ENCODE data around the gene PSD4.

The PSD4 gene

GRCh38 chr2:113215056-113215455, 41.3 kb downstream of the PSD4 start:
- peaks cover 5% of the 10 kb centered on the region for H3K4me1 ChIP-seq (ENCODE audit: control insufficient read depth, low read depth, low read length)
- WGBS (ENCODE audit: extremely low coverage, insufficient coverage, low lambda C conversion rate), result no CpG with 5 or more reads among the region's 2 CpGs
- no peak overlapping the region for H3K23ac ChIP-seq (ENCODE audit: low read length)
- no peak overlapping the region for H4K8ac ChIP-seq (ENCODE audit: low read depth, low read length)
- no peak overlapping the region for H3K4me2 ChIP-seq (ENCODE audit: low read length)
- H3K27ac ChIP-seq (ENCODE audit: low read depth, low read length), result no peak overlapping the region
- H3K4me3 ChIP-seq (ENCODE audit: low read length), result no peak overlapping the region
- H3K18ac ChIP-seq (ENCODE audit: low read length), result no peak overlapping the region
- H3K9ac ChIP-seq (ENCODE audit: low read length), result no peak overlapping the region
- no peak overlapping the region for H2BK120ac ChIP-seq (ENCODE audit: low read depth, low read length)
- no peaks in the 10 kb centered on the region for H3K79me1 ChIP-seq (ENCODE audit: low read length)
- H4K5ac ChIP-seq (ENCODE audit: low read length), result no peak overlapping the region
- no peak overlapping the region for H3K56ac ChIP-seq (ENCODE audit: low read length)
- no peak for DNase-seq
- H2AK5ac ChIP-seq (ENCODE audit: low read length), result no peak overlapping the region
- H2BK15ac ChIP-seq (replicated peaks; ENCODE audit: low read depth), result no peak overlapping the region
- H3K79me2 ChIP-seq (ENCODE audit: control insufficient read depth, insufficient read depth, low read length), result no peaks in the 10 kb centered on the region
- H2BK5ac ChIP-seq (ENCODE audit: low read length), result no peak overlapping the region
- no peaks in the 10 kb centered on the region for H3K36me3 ChIP-seq (ENCODE audit: control insufficient read depth, insufficient read depth, low read length)
- H3K27me3 ChIP-seq (ENCODE audit: insufficient read depth, low read length, poor library complexity), result no peaks in the 10 kb centered on the region
- H3K4ac ChIP-seq (ENCODE audit: low read depth, low read length), result no peak overlapping the region

- no peak overlapping the region for H4K8ac ChIP-seq (ENCODE audit: low read depth, low read length)
- no peak overlapping the region for H3K4me3 ChIP-seq (ENCODE audit: low read length)
- H2BK120ac ChIP-seq (ENCODE audit: low read depth, low read length), result no peak overlapping the region
- no peak overlapping the region for H3K18ac ChIP-seq (ENCODE audit: low read length)
- DNase-seq, result no peak
- no peak overlapping the region for H3K4ac ChIP-seq (ENCODE audit: low read depth, low read length)
- no peaks in the 10 kb centered on the region for H3K79me2 ChIP-seq (ENCODE audit: control insufficient read depth, insufficient read depth, low read length)
- no peak overlapping the region for H3K4me2 ChIP-seq (ENCODE audit: low read length)
- H4K5ac ChIP-seq (ENCODE audit: low read length), result no peak overlapping the region
- H3K56ac ChIP-seq (ENCODE audit: low read length), result no peak overlapping the region
- no peaks in the 10 kb centered on the region for H3K36me3 ChIP-seq (ENCODE audit: control insufficient read depth, insufficient read depth, low read length)
- H2BK15ac ChIP-seq (replicated peaks; ENCODE audit: low read depth), result no peak overlapping the region
- WGBS (ENCODE audit: extremely low coverage, insufficient coverage, low lambda C conversion rate), result no CpG with 5 or more reads among the region's 2 CpGs
- no peak overlapping the region for H3K9ac ChIP-seq (ENCODE audit: low read length)
- peaks cover 5% of the 10 kb centered on the region for H3K4me1 ChIP-seq (ENCODE audit: control insufficient read depth, low read depth, low read length)
- no peak overlapping the region for H2AK5ac ChIP-seq (ENCODE audit: low read length)
- no peak overlapping the region for H2BK5ac ChIP-seq (ENCODE audit: low read length)
- H3K79me1 ChIP-seq (ENCODE audit: low read length), result no peaks in the 10 kb centered on the region
- H3K27me3 ChIP-seq (ENCODE audit: insufficient read depth, low read length, poor library complexity), result no peaks in the 10 kb centered on the region
- no peak overlapping the region for H3K27ac ChIP-seq (ENCODE audit: low read depth, low read length)
- H3K23ac ChIP-seq (ENCODE audit: low read length), result no peak overlapping the region
Measured at GRCh38 chr2:113216321-113216720, 42.5 kb downstream of the PSD4 start.

GRCh38 chr2:113216891-113217454, 43.2 kb downstream of the PSD4 start:
- Histone ChIP-seq H2BK15ac (replicated peaks; ENCODE audit: low read depth) (no peak overlapping the region), H2BK5ac (ENCODE audit: low read length) (no peak overlapping the region), H3K27me3 (ENCODE audit: insufficient read depth, low read length, poor library complexity) (no peaks in the 10 kb centered on the region), H3K36me3 (ENCODE audit: control insufficient read depth, insufficient read depth, low read length) (no peaks in the 10 kb centered on the region), H3K9ac (ENCODE audit: low read length) (no peak overlapping the region), H3K27ac (ENCODE audit: low read depth, low read length) (no peak overlapping the region), H3K4ac (ENCODE audit: low read depth, low read length) (no peak overlapping the region), H4K8ac (ENCODE audit: low read depth, low read length) (no peak overlapping the region), H4K5ac (ENCODE audit: low read length) (no peak overlapping the region), H2BK120ac (ENCODE audit: low read depth, low read length) (no peak overlapping the region), H3K79me2 (ENCODE audit: control insufficient read depth, insufficient read depth, low read length) (no peaks in the 10 kb centered on the region), H3K4me1 (ENCODE audit: control insufficient read depth, low read depth, low read length) (peaks cover 5% of the 10 kb centered on the region), H3K4me2 (ENCODE audit: low read length) (no peak overlapping the region), H3K4me3 (ENCODE audit: low read length) (no peak overlapping the region), H2AK5ac (ENCODE audit: low read length) (no peak overlapping the region), H3K79me1 (ENCODE audit: low read length) (no peaks in the 10 kb centered on the region), H3K23ac (ENCODE audit: low read length) (no peak overlapping the region), H3K18ac (ENCODE audit: low read length) (no peak overlapping the region), H3K56ac (ENCODE audit: low read length) (no peak overlapping the region)
- DNase-seq, result no peak
- no CpG with 5 or more reads among the region's 6 CpGs for WGBS (ENCODE audit: extremely low coverage, insufficient coverage, low lambda C conversion rate)

GRCh38 chr2:113217455-113218282, 43.9 kb downstream of the PSD4 start:
- H3K23ac ChIP-seq (ENCODE audit: low read length), result no peak overlapping the region
- peak overlapping the region; percentile 38 for H3K56ac ChIP-seq (ENCODE audit: low read length)
- WGBS (ENCODE audit: extremely low coverage, insufficient coverage, low lambda C conversion rate), result no CpG with 5 or more reads among the region's 15 CpGs
- no peak overlapping the region for H3K4ac ChIP-seq (ENCODE audit: low read depth, low read length)
- H3K27ac ChIP-seq (ENCODE audit: low read depth, low read length), result peak overlapping the region; percentile 14
- H2BK5ac ChIP-seq (ENCODE audit: low read length), result no peak overlapping the region
- H2BK15ac ChIP-seq (replicated peaks; ENCODE audit: low read depth), result no peak overlapping the region
- no peak overlapping the region for H2BK120ac ChIP-seq (ENCODE audit: low read depth, low read length)
- H2AK5ac ChIP-seq (ENCODE audit: low read length), result no peak overlapping the region
- H4K5ac ChIP-seq (ENCODE audit: low read length), result no peak overlapping the region
- no peaks in the 10 kb centered on the region for H3K79me1 ChIP-seq (ENCODE audit: low read length)
- H3K4me1 ChIP-seq (ENCODE audit: control insufficient read depth, low read depth, low read length), result peaks cover 5% of the 10 kb centered on the region
- no peaks in the 10 kb centered on the region for H3K27me3 ChIP-seq (ENCODE audit: insufficient read depth, low read length, poor library complexity)
- H3K9ac ChIP-seq (ENCODE audit: low read length), result no peak overlapping the region
- H3K79me2 ChIP-seq (ENCODE audit: control insufficient read depth, insufficient read depth, low read length), result no peaks in the 10 kb centered on the region
- no peak overlapping the region for H4K8ac ChIP-seq (ENCODE audit: low read depth, low read length)
- no peak overlapping the region for H3K4me2 ChIP-seq (ENCODE audit: low read length)
- H3K18ac ChIP-seq (ENCODE audit: low read length), result no peak overlapping the region
- no peak overlapping the region for H3K4me3 ChIP-seq (ENCODE audit: low read length)
- DNase-seq, result peak; percentile 64
- H3K36me3 ChIP-seq (ENCODE audit: control insufficient read depth, insufficient read depth, low read length), result no peaks in the 10 kb centered on the region

GRCh38 chr2:113218283-113219091, 44.7 kb downstream of the PSD4 start:
- H3K4ac ChIP-seq (ENCODE audit: low read depth, low read length), result no peak overlapping the region
- no peaks in the 10 kb centered on the region for H3K36me3 ChIP-seq (ENCODE audit: control insufficient read depth, insufficient read depth, low read length)
- H3K4me3 ChIP-seq (ENCODE audit: low read length), result no peak overlapping the region
- WGBS (ENCODE audit: extremely low coverage, insufficient coverage, low lambda C conversion rate), result no CpG with 5 or more reads among the region's 8 CpGs
- no peak overlapping the region for H3K23ac ChIP-seq (ENCODE audit: low read length)
- no peak overlapping the region for H4K5ac ChIP-seq (ENCODE audit: low read length)
- H3K9ac ChIP-seq (ENCODE audit: low read length), result no peak overlapping the region
- H3K4me2 ChIP-seq (ENCODE audit: low read length), result no peak overlapping the region
- H3K79me2 ChIP-seq (ENCODE audit: control insufficient read depth, insufficient read depth, low read length), result no peaks in the 10 kb centered on the region
- no peak overlapping the region for H2AK5ac ChIP-seq (ENCODE audit: low read length)
- H2BK120ac ChIP-seq (ENCODE audit: low read depth, low read length), result no peak overlapping the region
- H3K18ac ChIP-seq (ENCODE audit: low read length), result no peak overlapping the region
- no peak overlapping the region for H4K8ac ChIP-seq (ENCODE audit: low read depth, low read length)
- H2BK5ac ChIP-seq (ENCODE audit: low read length), result no peak overlapping the region
- DNase-seq, result no peak
- no peak overlapping the region for H3K56ac ChIP-seq (ENCODE audit: low read length)
- no peak overlapping the region for H2BK15ac ChIP-seq (replicated peaks; ENCODE audit: low read depth)
- H3K4me1 ChIP-seq (ENCODE audit: control insufficient read depth, low read depth, low read length), result peaks cover 5% of the 10 kb centered on the region
- H3K27me3 ChIP-seq (ENCODE audit: insufficient read depth, low read length, poor library complexity), result no peaks in the 10 kb centered on the region
- H3K79me1 ChIP-seq (ENCODE audit: low read length), result no peaks in the 10 kb centered on the region
- no peak overlapping the region for H3K27ac ChIP-seq (ENCODE audit: low read depth, low read length)
